ENCODE results near the gene CPVL.

The CPVL gene

DNA sequence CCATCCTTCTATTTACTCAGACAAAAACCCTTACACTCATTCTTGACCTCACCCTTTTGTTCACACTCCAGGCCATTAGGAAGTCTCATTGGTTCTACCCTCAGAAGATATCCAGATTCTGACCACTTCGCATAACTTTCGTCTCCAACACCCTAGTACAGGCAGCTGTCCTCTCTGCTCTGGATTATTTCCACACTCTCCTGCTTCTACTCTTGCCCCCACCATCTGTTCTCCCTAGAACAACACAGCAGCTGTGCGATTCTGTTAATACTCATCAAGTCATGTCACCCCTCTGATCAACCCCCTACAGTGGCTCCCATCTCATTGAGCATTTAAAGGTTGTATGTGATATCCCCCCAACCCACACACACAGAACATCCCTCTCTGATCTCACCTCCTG lies 172.7 kb downstream of the CPVL start:
- no peak for DNase-seq (ENCODE audit: low read depth)

DNA sequence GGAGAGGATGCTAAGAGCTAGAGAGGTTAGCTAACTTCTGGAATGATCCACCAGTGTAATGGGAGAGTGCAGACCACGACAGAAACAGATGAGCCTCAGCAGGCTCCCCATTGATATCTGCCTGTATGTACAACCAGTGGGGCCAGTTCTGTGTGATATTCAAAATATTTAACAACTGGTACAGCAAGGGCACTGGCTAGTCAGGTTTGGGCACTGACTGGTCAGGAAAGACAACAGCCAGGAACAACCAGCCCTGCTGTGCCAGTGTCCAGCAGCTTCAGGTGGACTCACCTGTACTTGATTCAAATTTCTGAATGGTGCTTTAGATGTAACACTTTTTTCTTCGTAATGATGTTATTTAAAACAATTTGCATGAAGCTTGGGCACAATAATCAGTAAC lies 182.3 kb downstream of the CPVL start:
- no peak for DNase-seq (ENCODE audit: low read depth)

DNA sequence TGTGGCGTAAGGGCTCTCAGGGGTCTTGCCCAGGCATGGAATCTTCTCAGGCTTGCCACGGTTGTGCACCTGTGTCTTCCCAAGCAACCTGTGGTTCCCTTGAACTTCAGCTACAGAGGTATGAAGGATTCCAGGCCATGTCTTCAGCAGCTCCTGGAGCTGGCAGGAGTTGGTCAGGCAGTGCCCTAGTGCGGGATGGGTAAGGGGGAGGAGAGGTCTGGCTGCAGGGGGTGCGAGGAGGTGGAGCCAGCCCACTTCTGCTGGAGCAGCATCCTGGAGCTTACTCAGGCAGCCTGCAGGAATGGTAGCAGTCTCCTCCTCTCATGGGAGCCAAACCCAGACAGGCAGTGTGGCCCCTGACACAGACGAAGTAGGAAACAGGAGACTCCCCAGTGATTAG lies 184.4 kb downstream of the CPVL start:
- no peak for DNase-seq (ENCODE audit: low read depth)

DNA sequence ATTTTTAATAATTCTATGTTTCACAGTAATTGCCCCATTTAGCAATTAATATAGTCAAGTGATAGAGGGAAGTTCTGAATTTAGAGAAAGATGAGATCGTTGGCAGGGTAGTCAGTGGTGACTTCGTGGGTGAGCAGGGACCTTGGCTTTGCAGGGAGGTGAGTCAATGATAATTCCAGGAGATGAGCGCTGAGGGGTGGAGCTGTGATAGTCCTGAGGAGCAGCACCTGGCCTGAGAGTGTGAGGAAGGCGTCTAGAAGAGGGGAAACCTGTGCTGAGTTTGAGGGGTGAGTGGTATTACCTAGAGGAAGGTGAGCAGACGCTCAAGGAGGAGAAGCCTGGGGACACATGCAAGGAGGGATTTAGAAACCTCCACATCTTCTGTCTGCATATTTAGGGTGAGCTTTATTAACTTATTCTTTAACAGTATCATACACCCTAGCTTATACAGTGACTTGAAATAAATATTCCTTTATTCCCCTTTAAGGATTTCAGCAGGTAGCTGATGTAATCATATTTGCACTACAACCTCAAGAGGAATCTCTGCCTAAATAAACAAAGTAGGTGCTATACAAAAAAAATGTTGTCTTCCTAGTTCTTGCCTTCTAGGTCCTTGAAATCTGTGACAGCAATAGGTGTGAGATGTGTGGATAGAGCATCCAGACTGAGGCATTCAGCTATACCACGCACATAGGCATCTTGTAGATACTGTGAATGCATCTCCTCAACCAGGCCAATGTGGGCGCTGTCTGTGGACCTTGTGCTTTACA lies 186.1 kb downstream of the CPVL start:
- DNase-seq (ENCODE audit: low read depth) = no peak

DNA sequence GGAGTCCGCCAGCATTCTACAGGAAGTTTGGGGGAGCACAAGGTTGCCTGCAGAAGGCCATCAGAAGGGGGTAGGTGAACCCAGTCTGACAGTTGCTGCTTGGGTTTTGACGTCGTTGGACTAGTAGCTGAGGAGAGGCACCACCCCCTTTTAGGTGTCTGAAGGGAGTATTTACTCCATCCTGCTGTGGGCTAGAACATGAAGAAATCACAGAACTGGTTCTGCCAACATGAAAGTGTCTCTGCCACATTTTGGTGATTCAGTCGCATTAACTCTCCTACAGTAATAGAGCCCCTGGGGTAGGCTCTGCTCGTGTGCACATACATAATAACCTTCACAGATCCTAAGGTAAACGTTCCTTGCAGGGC lies 187.4 kb downstream of the CPVL start:
- DNase-seq (ENCODE audit: low read depth) = no peak

DNA sequence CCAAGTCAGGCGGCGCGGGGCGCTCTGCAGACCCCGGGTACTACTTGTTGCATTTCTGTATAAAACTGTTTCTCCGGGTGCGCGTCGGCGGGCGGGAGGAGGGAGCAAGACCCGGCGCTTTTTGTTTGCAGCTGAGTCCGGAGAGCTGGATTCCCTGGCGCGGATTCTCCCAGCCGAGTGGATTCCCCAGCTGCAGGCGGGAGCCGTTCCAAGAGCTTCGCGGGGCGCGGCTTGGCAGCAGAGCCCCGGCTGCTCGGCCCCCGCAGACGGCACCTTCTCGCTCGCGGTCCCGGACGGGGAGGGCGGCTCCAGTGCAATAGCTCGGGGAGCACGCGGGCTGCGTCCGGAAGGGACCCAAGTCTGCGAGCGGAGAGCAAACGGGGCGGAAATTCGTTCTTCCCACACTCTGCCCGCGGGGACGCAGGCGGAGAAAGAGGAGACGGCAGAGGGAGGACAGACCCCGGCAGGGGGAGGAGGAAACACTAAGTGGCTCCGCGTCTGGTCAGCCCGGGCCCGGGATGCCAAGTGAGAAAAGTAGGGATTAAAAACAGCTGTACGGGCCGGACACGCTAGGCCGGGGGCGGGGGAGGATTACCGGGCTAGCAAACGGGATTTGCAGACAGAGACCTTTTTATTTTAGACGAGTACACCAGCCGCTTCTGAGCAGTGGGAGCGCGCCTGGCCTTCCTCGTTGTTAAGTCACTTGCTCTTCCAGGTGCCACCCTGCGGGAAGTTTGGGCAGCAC lies 187.9 kb downstream of the CPVL start, which contains the start of gene TRIL:
TSS of gene TRIL (minus strand) at position 96 of the 745 bp plus-strand sequence. CDS start 284 bp downstream, outside the sequence.
- DNase-seq (ENCODE audit: low read depth) = peak; percentile 68

DNA sequence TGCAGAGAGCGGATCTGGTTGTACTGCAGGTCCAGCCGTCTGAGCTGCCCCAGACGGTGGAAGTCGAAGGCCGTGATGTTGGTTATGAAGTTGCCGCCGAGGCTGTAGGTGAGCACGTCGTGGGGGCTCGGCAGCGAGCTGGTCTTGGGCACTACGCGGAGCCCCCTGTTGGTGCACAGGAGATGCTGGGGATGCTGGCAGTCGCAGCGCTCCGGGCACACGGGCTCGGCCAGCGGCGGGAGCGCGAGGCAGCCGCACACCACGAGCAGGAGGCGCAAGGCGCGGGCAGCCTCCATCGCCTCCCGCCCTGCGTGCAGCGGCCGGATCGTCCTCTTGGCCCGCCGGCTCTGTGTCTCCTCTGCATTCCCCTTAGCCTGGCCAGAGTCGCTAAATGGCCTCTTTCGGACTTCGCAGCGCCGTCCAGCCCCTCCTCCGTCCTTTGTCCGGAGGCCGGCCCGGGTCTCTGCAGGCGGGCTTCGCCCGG lies 188.5 kb downstream of the CPVL start:
- DNase-seq (ENCODE audit: low read depth) = no peak

DNA sequence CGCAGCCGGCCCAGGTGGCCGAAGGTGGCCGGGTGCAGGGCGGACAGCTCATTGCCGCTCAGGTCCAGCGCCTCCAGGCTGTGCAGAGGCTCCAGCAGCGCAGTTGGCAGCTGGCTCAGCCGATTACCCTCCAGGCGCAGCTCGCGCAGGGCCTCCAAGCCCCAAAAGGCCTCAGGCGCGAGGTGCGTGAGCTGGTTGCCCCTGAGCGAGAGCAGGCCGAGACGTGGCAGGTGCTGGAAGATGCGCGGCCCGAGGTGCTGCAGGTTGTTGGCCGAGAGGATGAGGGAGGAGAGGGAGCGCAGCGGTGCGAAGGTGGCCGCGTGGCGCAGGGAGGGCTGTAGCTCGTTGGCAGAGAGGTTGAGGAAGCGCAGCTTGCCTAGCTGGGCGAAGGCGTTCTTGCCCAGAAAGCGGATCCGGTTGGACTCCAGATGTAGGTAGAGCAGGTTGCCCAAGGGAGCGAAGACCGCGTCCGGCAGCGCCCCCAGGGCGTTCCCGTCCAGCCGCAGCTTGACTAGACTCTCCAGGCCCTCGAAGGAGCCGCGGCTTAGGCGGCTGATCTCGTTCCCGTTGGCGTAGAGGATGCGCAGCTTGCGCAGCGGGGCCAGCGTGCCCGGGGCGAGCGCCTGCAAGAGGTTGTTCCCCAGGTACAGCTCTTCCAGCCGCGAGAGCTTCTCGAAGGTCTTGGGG lies 189.1 kb downstream of the CPVL start:
- peak; percentile 18 for DNase-seq (ENCODE audit: low read depth)

DNA sequence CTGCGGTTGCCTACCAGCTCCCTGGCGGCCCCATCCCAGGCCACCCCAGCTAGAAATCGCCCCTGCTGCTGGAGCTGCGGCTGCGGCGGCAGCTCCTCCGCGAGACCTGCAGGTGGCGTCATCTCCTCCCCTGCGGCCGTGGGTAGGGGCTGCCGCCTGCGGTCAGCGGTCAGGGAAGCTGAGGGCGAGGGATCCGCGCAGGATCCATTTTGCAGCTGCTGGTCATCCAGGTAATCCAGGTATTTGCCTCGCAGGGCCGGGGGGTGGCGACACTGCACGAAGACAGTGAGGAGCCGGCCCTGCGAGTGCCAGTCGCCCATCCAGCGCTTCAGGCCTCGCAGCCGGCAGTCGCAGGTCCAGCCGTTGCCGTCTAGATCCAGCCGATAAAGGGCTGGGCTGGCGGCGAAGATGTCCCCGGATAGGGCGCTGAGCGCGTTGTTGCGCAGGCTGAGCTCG lies 189.7 kb downstream of the CPVL start:
- DNase-seq (ENCODE audit: low read depth) = peak; percentile 40

DNA sequence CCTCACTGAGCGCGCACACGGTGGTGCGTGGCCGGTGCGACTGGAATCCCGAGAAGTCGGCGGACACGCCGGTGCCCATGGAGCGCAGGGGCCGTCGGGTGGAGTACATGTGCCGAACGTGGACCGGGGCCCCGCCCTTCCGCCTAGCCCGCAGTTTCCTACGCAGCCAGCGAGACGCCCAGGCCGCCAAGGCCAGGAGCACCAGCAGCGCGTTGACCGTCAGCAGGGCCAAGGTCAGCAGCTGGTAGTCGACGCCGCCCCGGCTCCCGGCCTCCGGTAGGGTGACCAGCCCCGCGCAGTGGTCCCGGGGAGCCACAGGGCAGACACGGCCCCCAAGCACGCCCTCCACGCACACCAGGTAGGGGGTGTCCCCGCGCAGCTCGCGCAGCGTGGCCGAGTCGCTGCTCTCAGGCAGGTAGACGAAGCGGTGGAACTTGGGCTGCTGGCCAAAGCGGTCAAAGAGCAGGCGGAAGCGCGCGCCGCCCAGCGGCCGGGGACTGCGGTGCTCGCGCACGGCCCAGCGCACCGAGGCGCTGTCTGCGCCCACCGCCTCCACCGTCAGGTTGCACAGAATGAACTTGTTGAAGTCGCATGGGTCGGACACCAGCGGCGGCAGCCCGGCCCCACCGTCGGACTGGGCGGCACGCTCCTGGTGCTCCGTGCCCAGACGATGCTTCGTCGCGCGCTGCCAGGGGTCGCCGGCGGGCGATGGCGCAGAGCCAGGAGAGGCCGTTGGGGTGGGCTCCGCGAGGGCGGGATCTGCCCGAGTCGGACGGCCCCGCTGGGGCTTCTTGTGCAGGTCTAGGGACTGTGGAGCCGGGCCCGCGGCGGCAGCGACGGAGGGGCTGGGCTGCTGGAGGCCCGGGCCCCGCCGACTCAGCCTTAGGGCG lies 190.4 kb downstream of the CPVL start:
- DNase-seq (ENCODE audit: low read depth) = peak; percentile 53

DNA sequence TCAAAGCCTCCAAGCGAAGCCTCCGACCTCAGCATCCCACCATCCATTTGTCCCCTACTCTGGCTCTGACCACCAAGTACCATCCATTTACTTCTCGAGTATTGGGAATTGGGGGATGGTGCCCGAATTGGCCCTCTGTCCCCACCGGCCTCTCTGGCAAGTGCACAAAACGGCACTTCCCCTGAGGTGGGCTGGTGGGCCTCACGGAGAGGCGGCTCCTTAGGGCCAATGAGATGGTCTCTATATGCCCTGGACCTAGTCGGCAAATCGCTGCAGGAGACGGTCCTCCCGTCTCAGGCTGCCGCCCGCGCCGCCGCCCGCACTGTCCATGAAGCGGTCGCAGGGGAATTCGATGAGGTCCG lies 191.0 kb downstream of the CPVL start:
- DNase-seq (ENCODE audit: low read depth) = no peak

DNA sequence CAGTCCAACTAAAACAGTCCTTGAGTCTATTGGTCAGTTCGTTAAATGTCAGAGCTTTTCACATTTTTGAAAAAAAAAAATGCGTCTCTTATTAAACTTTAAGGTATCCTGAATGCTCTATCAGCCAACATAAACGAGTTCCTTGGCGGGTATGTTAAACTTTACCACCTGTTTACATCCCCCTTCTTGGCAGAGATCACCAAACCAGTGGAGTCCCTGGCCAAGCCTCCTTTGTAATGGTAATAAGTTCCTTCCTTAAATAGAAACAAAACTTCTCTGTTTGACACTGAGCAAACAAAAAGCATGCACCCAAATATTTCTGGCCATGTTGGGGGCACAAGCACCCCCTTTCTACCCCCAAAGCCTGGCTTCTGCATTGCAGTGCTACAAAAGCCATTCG lies 191.4 kb downstream of the CPVL start:
- DNase-seq (ENCODE audit: low read depth) = no peak

DNA sequence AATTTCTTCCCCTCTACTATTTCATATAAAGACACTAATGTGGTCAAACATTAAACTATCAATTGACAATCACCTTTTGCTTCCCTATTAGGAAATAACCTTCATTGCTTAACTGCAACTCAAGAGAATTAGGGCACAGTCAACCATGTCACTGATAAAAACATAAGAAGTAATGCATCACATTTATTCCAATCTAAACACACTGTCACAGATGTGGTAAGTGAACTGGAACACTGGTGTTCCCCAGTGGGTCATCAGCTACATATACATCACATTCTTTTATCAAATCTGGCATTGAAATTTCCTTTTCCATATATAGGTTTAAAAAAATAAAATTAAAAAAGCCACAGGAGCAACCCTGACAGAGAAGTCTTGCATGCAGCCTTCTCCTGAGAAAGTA lies 191.9 kb downstream of the CPVL start:
- DNase-seq (ENCODE audit: low read depth) = peak; percentile 24

DNA sequence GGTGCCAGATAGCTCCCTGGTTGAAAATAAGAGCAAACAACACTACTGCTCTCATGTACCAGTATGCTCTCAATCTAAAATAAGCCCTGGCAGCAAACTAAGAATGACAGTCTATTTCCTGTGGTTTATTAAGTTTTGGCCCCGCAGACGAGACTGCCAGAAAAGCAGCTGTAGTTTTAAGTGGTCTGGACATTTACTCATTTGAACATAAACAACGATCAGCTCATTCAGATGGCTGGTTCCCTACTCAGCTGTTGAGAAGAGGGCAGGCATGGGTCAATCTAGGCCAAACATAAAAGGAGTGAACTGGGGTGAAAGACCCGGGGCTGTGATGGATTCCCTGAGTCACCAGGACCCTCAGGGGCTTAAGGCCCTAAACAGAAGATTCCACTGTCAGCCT lies 192.7 kb downstream of the CPVL start:
- peak; percentile 57 for DNase-seq (ENCODE audit: low read depth)

Measured in amniotic epithelial cell (primary cell).